ENCODE data around the gene EXT2. TPM values are rescaled to one million over a fixed set of nuclear protein-coding genes. Genes with fewer than 3 reads are reported as not detected.

Gene EXT2
- total RNA-seq, 1 donor from 2014 or later = 75.0 TPM

DNA sequence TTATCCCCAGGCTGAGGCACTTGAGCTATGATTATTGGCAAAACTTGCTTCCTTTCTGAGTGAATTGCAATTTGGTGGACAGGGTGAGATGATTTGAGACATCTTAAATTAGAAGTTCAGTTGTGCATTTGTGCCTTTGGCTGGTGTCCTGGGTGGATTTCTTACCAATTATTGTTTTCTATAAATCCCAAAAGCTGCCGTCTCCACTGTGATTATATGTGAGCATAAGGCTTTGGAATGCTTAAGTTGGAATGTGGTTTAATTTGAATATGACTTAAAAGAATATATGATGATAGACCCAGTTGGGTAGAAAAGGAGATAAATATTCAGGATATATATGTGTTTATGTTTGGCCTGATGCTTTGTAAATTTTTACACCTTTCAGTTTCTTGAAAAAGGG lies 70.0 kb downstream of the EXT2 start:
- TF ChIP-seq, protein P1, sequence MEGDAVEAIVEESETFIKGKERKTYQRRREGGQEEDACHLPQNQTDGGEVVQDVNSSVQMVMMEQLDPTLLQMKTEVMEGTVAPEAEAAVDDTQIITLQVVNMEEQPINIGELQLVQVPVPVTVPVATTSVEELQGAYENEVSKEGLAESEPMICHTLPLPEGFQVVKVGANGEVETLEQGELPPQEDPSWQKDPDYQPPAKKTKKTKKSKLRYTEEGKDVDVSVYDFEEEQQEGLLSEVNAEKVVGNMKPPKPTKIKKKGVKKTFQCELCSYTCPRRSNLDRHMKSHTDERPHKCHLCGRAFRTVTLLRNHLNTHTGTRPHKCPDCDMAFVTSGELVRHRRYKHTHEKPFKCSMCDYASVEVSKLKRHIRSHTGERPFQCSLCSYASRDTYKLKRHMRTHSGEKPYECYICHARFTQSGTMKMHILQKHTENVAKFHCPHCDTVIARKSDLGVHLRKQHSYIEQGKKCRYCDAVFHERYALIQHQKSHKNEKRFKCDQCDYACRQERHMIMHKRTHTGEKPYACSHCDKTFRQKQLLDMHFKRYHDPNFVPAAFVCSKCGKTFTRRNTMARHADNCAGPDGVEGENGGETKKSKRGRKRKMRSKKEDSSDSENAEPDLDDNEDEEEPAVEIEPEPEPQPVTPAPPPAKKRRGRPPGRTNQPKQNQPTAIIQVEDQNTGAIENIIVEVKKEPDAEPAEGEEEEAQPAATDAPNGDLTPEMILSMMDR (IDR thresholded peaks at IDR 0.05; ENCODE audit: unreplicated experiment) = no peak
- H3K27me3 Mint-ChIP-seq (ENCODE audit: low read depth) = no peaks in the 10 kb centered on the region
- H3K36me3 Mint-ChIP-seq = peaks cover 6% of the 10 kb centered on the region
- no peak overlapping the region for H3K27ac Mint-ChIP-seq
- H3K9me3 Mint-ChIP-seq = peaks cover 6% of the 10 kb centered on the region
- H3K4me3 Mint-ChIP-seq = no peak overlapping the region
- DNase-seq (ENCODE audit: low spot score in 2 of 2, unreplicated experiment in 2 of 2) = no peak
- H3K4me1 Mint-ChIP-seq = peaks cover 16% of the 10 kb centered on the region

DNA sequence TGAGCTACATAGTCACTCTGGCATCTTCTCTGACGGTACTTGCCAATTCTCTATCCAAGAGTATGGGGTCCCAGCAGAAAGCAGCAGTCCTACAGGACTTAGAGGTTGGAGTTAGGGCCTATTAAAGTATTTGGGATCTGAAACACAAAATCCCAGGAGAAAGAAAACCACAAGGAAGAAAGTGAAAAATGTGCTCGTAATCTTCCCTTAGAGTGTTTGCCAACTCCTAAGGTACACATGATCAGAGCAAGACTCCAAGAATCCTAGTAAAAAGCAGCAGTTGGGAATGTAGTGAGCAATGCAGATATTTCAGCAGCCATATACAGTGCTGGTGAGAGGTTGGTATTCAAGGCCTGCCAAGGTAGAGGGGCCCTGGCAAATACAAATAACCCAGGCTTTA lies 71.6 kb downstream of the EXT2 start:
- TF ChIP-seq, protein P1 (IDR thresholded peaks at IDR 0.05; ENCODE audit: unreplicated experiment) = no peak
- H3K9me3 Mint-ChIP-seq = peaks cover 6% of the 10 kb centered on the region
- H3K36me3 Mint-ChIP-seq = no peaks in the 10 kb centered on the region

DNA sequence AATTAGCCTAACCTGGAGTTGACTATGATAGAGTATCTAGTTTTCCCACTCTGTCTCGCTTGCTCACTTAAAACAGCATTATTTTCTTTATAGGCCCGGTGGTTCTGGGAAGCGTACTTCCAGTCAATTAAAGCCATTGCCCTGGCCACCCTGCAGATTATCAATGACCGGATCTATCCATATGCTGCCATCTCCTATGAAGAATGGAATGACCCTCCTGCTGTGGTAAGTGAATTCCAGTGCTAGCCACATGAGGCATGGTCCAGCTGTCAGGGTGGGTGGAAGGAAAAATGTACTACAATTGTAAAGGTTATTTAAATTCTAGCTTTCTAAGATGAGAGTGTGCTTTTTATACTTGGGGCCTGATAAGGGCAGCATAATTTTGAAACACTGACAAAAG lies 76.0 kb downstream of the EXT2 start:
- peaks cover 10% of the 10 kb centered on the region for H3K4me1 Mint-ChIP-seq
- no peaks in the 10 kb centered on the region for H3K27me3 Mint-ChIP-seq (ENCODE audit: low read depth)
- H3K36me3 Mint-ChIP-seq = peaks cover 15% of the 10 kb centered on the region
- H3K4me3 Mint-ChIP-seq = no peak overlapping the region
- no peaks in the 10 kb centered on the region for H3K9me3 Mint-ChIP-seq
- no peak overlapping the region for H3K27ac Mint-ChIP-seq
- TF ChIP-seq, protein P1 (IDR thresholded peaks at IDR 0.05; ENCODE audit: unreplicated experiment) = no peak
- no peak for DNase-seq (ENCODE audit: low spot score in 2 of 2, unreplicated experiment in 2 of 2)

More for the DNA sequence above, 71.6 kb downstream of the EXT2 start:
- Mint-ChIP-seq H3K27me3 (ENCODE audit: low read depth) (no peaks in the 10 kb centered on the region), H3K4me1 (peaks cover 23% of the 10 kb centered on the region), H3K4me3 (no peak overlapping the region), H3K27ac (no peak overlapping the region)
- no peak for DNase-seq (ENCODE audit: low spot score in 2 of 2, unreplicated experiment in 2 of 2)

DNA sequence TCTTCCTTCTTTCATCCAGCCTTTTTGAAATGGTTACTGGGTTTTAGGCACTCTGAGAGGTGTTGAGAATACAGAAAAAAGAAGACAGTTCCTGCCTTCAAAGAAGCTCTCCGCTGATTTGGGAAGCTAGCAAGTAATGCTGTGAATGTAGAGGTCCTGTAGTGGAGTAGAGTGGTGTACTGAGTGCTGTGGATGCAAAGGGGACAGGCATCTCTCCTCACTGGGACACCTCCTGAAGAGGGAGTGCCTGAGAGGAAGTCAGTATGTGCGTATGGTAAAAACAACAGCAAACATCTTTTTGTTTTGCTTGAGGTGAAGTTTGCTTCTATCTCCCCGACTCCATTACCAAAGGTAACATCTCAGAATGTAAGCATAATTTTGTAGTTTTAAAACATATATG lies 77.5 kb downstream of the EXT2 start:
- H3K27me3 Mint-ChIP-seq (ENCODE audit: low read depth) = no peaks in the 10 kb centered on the region
- no peaks in the 10 kb centered on the region for H3K9me3 Mint-ChIP-seq
- TF ChIP-seq, protein P1 (IDR thresholded peaks at IDR 0.05; ENCODE audit: unreplicated experiment) = no peak
- H3K4me3 Mint-ChIP-seq = no peak overlapping the region
- no peak for DNase-seq (ENCODE audit: low spot score in 2 of 2, unreplicated experiment in 2 of 2)
- peaks cover 19% of the 10 kb centered on the region for H3K4me1 Mint-ChIP-seq
- peaks cover 15% of the 10 kb centered on the region for H3K36me3 Mint-ChIP-seq
- H3K27ac Mint-ChIP-seq = no peak overlapping the region

DNA sequence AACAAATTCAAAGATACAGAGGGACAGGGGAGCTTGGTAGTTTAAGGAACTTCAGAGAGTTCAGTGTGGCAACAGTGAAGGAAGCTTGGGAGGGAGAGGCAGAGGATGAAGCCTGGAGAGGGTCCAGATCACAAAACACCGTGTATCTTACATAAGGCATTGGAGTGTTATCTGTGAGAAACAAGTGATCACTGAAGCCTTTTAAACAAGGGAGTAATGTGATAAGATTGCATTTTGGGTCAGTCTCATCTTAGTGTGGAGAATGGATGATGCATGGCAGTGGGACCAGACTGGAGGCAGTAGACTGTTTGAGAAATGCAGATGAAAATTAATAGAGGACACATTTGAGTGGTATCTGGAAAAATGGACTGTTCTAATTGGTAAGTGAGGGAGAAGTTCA lies 79.4 kb downstream of the EXT2 start:
- Mint-ChIP-seq H3K36me3 (peaks cover 15% of the 10 kb centered on the region), H3K9me3 (no peaks in the 10 kb centered on the region)

More for the DNA sequence above, 79.4 kb downstream of the EXT2 start:
- Mint-ChIP-seq H3K4me3 (no peak overlapping the region), H3K27ac (no peak overlapping the region), H3K27me3 (ENCODE audit: low read depth) (no peaks in the 10 kb centered on the region), H3K4me1 (peaks cover 37% of the 10 kb centered on the region)
- TF ChIP-seq, protein P1 (IDR thresholded peaks at IDR 0.05; ENCODE audit: unreplicated experiment) = no peak
- DNase-seq (ENCODE audit: low spot score in 2 of 2, unreplicated experiment in 2 of 2) = no peak
